Vagina (tissue), 2 donors: Measurements from ENCODE around the gene SLC12A8.

Source experiments
- CTCF ChIP-seq, 3 experiments: fragments of 450-650 bp in 2 of 3; fragments of 200-600 bp in 1 of 3; sonication (generic) in 1 of 3; IDR thresholded peaks; one replicate each; pipeline ENCODE4 v1.5.1; 2017 to 2019; ENCODE audit warnings: antibody characterized with exemption in 3 of 3, mild to moderate bottlenecking in 2 of 3, moderate library complexity in 2 of 3
- POLR2A ChIP-seq, 2 donors: fragments of 450-650 bp; IDR thresholded peaks; one replicate each; pipeline ENCODE4 v1.6.1; 2017; ENCODE audit warnings: antibody characterized with exemption in 2 of 2, mild to moderate bottlenecking in 2 of 2, moderate library complexity in 2 of 2
- POLR2AphosphoS5 ChIP-seq, 2 donors: sonication (generic); formaldehyde crosslinking; IDR thresholded peaks; one replicate each; pipeline ENCODE4 v1.9.0; 2017; ENCODE audit warnings: antibody characterized with exemption in 2 of 2, mild to moderate bottlenecking in 2 of 2, low read depth in 1 of 2; ENCODE audit not compliant: insufficient read depth in 1 of 2

GRCh38 chr3:125085166-125085565, 127.4 kb downstream of the SLC12A8 start:
- TF ChIP-seq CTCF (IDR thresholded peaks at IDR 0.05), result no peak
- no peak for TF ChIP-seq POLR2A (IDR thresholded peaks at IDR 0.05)
- no peak for TF ChIP-seq POLR2AphosphoS5 (IDR thresholded peaks at IDR 0.05; ENCODE audit: insufficient read depth in 1 of 2, low read depth in 1 of 2)
